HTR-8/SVneo (cell line): Measurements from ENCODE around the gene KRT74.

Source experiments
- DNase-seq: peaks from one replicate; pipeline ENCODE4 v3.0.0; 2011; ENCODE audit warnings: low spot score, mixed read lengths; ENCODE audit not compliant: insufficient read length
- FAIRE-seq: peaks from 2 replicates; lab custom pipeline; 2011; peaks lifted over from hg19 to GRCh38; lab: Jason Lieb, UNC

KRT74 gene

GRCh38 chr12:52524898-52525591 lies 48.6 kb downstream of the KRT74 start:
- DNase-seq = no peak

GRCh38 chr12:52524241-52524897 lies 49.3 kb downstream of the KRT74 start:
- FAIRE-seq (no peak), DNase-seq (no peak)

More at GRCh38 chr12:52524898-52525591, 48.6 kb downstream of the KRT74 start:
- no peak for FAIRE-seq

- no peak for DNase-seq
- FAIRE-seq = no peak
These were observed 49.8 kb downstream of the KRT74 start for GRCh38 chr12:52523824-52524223.

GRCh38 chr12:52522346-52523011 lies 51.2 kb downstream of the KRT74 start:
- FAIRE-seq = no peak
- no peak for DNase-seq

GRCh38 chr12:52521568-52522266 lies 51.9 kb downstream of the KRT74 start:
- no peak for FAIRE-seq
- no peak for DNase-seq

GRCh38 chr12:52521175-52521567 lies 52.5 kb downstream of the KRT74 start:
- FAIRE-seq = no peak

GRCh38 chr12:52519826-52520662 lies 53.6 kb downstream of the KRT74 start, which contains the start of gene KRT5:
Gene KRT5 (minus strand): TSS chr12:52520394. CDS start chr12:52520296, 98 bp downstream.
- FAIRE-seq (no peak), DNase-seq (no peak)

More at GRCh38 chr12:52521175-52521567, 52.5 kb downstream of the KRT74 start:
- no peak for DNase-seq

GRCh38 chr12:52519387-52519703 lies 54.3 kb downstream of the KRT74 start:
- DNase-seq (no peak), FAIRE-seq (no peak)

- no peak for DNase-seq
- no peak for FAIRE-seq
These were observed 54.9 kb downstream of the KRT74 start for GRCh38 chr12:52518574-52519386.

- no peak for FAIRE-seq
- DNase-seq = no peak
These were observed 55.8 kb downstream of the KRT74 start for GRCh38 chr12:52517888-52518287.

GRCh38 chr12:52517005-52517835 lies 56.4 kb downstream of the KRT74 start:
- DNase-seq (no peak), FAIRE-seq (no peak)

- FAIRE-seq (peak; percentile 69), DNase-seq (no peak)
These were observed 57.5 kb downstream of the KRT74 start for GRCh38 chr12:52515927-52516831.
